AG10803 (cell line): ENCODE data around the gene CDK11B.

Source experiments
- DNase-seq: peaks from one replicate; pipeline ENCODE4 v3.0.0; 2010; ENCODE audit warnings: low read depth
- H3K4me3 ChIP-seq: 2 replicates; pipeline ENCODE4 v1.5.1; 2011; ENCODE audit warnings: mild to moderate bottlenecking, low read length, control low read depth
- TF ChIP-seq, protein P1 (sequence below): conservative IDR thresholded peaks from 2 replicates; pipeline ENCODE4 v1.5.1; 2011; ENCODE audit warnings: mild to moderate bottlenecking, low read length, control low read depth, inconsistent platforms

Gene CDK11B

DNA sequence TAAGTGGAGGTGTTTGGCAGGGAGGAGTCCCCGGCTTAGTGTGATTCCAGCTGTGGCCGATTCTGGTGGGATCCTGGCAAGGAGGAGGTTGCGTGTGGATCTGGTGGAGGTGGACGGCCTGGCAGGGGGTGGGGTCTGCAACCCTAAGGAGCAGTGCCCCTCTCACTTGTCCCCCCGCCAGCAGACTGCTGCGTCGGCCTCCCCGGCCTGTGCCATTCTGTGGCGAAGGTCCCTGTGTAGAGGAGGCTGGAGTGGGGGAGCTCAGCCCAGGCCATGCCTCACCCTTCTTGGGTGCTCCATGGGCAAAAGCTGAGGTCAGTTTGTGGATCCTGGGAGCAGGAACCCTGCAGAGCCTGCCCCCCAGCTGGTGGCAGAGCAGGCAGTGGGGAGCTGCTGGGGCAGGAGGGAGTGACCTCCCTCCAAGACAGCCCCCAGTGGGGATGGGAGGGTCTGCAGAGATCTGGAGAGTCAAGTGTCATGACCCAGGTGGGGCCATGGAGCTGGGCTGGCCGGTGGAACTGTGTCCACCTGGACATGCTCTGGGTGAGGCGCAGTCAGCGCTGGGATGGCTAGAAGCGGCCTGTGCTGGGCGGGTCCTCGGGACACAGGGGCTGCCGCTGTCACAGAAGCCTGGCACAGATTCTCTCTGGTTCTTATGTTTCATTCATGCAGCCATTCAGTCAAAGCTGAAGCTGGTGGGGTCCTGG lies 38.2 kb downstream of the CDK11B start:
- TF ChIP-seq, protein P1, sequence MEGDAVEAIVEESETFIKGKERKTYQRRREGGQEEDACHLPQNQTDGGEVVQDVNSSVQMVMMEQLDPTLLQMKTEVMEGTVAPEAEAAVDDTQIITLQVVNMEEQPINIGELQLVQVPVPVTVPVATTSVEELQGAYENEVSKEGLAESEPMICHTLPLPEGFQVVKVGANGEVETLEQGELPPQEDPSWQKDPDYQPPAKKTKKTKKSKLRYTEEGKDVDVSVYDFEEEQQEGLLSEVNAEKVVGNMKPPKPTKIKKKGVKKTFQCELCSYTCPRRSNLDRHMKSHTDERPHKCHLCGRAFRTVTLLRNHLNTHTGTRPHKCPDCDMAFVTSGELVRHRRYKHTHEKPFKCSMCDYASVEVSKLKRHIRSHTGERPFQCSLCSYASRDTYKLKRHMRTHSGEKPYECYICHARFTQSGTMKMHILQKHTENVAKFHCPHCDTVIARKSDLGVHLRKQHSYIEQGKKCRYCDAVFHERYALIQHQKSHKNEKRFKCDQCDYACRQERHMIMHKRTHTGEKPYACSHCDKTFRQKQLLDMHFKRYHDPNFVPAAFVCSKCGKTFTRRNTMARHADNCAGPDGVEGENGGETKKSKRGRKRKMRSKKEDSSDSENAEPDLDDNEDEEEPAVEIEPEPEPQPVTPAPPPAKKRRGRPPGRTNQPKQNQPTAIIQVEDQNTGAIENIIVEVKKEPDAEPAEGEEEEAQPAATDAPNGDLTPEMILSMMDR: no peak
- no peak overlapping the region for H3K4me3 ChIP-seq
- no peak for DNase-seq

DNA sequence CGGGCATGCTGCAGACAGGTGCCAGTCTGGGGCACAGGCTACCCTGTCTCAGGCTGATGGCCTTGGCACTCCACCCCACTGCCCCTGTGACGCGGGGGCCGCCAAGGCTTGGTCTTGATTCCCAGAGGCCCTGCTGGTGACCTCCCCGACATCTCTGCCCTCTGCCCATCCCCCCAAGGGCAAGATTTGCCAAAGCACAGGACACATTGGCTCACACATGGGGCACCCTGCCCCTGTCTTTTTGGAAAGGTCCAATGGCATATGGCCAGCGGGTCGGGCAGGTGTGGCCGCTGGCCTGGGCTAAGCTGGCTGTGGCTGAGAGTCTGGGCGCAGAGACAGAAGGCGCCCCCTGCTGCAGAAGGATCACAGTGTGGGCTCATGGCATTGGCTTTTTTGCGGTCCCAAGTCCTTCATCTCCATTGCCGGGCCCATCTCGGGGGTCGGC lies 38.9 kb downstream of the CDK11B start:
- no peak overlapping the region for H3K4me3 ChIP-seq
- no peak for DNase-seq
- TF ChIP-seq, protein P1: peak; percentile 14; the same call in 1 of the 2 replicates

DNA sequence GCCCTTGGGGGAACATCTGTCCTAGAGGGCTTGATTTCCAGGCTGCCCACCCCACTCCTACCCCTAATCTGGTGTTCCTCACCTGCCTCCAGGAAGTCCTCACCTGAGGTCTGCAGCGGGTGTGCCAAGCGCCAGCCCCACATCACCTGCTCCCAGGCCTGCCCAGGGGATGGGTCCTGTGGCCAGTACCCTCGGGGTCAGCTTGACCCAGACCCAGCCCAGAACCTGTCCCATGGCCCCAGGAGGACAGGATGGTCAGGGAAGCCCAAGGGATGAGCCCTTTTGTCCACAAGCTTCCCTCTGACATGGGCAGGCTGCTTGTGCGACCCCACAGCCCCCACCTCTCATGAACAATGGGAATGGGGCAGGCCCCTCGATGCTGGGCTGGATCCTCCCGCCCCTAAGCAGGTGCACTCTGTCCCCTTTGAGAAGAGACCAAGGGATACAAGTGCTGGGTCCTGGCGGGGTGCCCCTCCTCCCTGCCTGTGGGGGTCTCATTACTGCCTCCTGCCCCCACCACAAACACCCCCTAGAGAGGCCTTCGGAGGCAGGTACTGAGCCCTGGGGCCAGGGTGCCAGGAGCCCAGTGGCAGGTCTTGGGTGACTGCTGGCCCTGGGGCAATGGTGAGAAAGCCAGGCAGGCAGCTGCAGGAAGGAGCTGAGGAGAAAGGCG lies 40.3 kb downstream of the CDK11B start:
- H3K4me3 ChIP-seq: no peak overlapping the region
- DNase-seq: no peak
- TF ChIP-seq, protein P1: no peak

DNA sequence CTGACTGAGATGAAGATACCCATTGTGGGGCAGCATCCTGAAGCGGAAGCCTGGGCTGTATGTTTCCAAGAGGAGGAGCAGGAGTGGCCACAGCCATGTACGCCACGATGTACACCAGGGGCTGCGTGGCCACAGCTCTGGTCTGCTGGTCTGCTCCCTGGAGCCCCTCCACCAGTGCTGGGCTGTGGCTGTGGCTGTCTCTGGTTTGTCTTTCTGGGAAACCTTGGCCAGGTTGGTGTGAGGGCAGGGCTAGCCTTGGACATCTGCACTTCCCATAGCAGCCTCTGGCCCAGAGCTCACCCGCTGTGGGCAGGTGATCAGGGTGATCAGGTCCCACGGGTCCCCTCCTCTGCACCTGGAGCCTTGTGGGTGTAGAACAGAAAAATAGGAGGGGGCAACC lies 40.9 kb downstream of the CDK11B start:
- TF ChIP-seq, protein P1: no peak
- no peak for DNase-seq
- H3K4me3 ChIP-seq: no peak overlapping the region; the same call in 1 of the 2 replicates

DNA sequence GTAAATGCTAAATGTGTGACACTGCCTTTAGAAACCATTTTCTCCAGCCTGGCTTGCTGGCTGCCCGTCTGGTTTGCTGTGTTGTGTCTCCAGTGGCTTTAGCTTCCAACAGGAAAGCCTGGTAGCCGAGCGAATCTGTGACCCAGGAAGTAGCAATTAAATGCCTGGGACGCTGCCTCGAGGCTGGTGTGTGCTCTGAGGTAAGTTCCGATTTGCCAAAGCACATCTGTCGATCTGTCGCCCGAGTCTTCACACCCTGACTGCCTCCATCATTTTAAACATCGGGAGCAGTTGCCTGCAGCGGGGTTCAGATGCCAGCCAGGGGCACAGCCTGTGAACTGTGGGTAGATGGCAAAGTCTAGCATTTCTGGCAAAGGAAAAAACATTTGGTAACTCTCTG lies 41.3 kb downstream of the CDK11B start:
- DNase-seq: no peak
- H3K4me3 ChIP-seq: no peak overlapping the region
- TF ChIP-seq, protein P1: no peak

DNA sequence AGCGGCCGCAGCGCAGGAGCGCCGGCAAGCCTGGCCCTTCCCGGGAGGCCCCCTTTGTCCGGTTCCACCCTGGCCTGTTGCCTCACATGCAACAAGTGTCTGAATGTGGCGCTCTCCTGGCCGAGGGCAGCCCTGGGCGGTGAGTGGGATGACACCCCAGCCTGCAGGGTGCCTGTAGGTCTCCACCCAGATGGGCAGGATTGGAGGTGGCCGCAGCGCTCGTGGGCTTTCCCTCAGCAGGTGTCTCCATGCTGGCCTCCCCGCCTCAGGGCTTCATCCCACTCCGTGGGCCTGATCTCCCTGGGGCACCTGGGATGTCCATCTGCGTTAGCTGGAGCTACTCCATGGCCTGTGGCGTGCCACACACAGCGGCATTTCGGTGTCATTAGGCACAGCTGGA lies 42.0 kb downstream of the CDK11B start:
- peak overlapping the region; percentile 71 for H3K4me3 ChIP-seq

More for the DNA sequence above, 42.0 kb downstream of the CDK11B start:
- TF ChIP-seq, protein P1: no peak
- no peak for DNase-seq
